Middle frontal gyrus (tissue), 1 donor: Measurements from ENCODE around the gene TCP10L.
"Not testable (repeated sequence)": the region's sequence is repeated elsewhere in the genome, so short reads cannot be mapped to it uniquely, and the experiment has no call there.

ENCODE experiments used
- DNase-seq: peaks from one replicate; pipeline ENCODE4 v3.0.0-alpha.2; 2015; ENCODE audit warnings: low spot score; ENCODE audit errors: extremely low spot score

The TCP10L gene

DNA sequence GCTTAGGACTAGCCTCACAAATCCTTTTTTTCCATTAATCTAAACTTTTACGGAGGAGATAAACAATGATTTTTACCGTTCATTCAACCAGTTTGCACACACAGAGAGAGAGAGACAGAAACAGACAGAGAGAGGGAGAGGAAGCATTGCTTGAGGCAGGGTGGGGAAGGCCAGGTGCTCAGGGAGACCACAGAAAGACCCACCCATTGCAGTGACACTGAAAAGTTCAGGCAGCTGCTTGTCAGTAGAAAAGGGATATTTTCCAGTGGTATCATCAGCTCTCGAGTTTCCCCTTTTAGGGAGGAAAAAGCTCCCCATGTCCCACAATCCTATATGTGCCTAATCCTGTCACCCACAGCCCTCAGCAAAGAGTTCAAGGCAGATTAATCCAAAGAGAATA, 27.2 kb downstream of the TCP10L start:
- no peak for DNase-seq

DNA sequence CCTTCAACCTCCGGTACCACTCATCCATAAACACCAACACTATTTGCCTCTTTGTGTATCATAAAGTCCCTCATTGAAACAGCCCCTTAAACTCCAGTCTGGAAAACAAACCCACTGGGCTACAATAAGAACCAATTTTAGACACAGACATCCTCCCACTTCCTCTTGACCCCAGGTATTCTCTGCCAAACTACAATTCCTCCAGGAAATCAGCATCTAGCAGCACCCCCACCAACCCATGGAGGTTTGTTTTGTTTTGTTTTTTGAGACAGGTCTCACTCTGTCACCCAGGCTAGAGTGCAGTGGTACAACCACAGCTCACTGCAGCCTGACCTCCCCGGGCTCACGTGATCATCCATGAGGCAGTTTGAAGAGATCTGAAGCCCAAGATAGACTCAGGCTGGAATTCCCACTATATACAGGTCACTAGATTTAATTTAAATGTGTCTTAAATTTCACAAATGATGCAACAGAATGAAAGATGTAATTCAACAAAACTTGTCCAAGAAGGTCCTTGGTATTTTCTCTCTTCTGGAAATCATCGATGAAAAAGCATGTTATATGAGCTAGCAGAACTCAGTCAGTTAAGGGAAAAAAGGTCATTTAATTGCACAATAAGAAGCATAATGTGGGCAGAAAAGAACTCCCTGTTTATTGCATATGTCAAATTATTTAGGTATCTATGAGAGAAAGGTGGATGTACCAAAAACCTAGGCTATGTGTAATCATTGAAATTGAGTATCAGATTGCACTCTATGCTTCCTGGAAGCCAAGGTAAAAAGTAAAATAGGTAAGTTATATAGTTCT, 30.3 kb downstream of the TCP10L start:
- no peak for DNase-seq

DNA sequence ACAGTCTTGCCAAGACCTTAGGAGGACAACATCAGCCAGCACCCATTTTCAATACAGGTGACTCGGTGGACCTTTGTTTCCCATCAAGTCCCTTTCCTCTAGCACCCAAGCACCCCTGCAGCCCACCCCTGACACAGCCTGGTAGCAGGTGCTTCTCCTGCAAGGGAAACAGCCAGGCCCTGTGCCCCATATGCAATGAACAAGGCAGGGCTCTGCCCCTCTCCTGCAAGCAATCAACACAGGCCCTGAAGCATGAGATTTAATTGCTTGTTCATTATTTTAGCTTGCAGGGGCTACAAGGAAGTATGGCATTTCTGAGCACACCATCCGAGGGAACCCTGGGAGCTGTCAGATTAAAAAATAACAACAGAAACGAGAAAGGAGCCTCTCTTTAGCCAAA, 35.4 kb downstream of the TCP10L start:
- DNase-seq = no peak

DNA sequence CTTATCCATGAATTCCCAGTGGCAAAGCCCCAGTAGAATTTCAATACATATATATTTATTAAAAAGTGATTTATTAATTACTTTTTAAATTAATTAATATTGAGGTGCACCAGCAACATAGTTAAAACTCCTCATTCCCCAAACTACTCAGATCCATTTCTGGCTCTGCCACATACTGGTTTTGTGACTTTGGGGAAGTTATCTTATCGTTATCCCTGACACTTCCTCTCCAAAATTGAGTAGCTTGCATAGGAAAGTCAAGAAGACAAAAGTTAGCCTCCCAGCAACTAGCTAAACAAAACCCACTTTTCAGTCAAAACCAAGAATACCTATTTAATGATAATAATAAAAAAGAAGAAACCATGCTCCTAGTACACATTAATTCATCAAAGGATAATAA, 35.9 kb downstream of the TCP10L start:
- DNase-seq = no peak

DNA sequence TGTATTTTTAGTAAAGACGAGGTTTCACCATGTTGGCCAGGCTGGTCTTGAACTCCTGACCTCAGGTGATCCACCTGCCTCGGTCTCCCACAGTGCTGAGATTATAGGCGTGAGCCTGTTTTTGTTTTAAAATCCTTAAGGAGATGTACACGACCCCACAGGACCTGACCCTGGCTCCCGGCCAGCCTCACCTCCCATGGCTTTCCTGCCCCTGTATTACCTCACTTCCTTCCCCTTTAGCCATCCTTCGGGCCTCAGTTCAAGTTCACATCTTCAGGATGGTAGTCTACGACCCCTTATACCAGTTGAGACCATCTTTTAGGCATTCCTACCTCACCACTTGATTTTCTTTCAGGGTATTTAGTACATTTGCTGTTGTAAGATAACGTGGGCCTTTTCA, 36.3 kb downstream of the TCP10L start:
- no peak for DNase-seq

DNA sequence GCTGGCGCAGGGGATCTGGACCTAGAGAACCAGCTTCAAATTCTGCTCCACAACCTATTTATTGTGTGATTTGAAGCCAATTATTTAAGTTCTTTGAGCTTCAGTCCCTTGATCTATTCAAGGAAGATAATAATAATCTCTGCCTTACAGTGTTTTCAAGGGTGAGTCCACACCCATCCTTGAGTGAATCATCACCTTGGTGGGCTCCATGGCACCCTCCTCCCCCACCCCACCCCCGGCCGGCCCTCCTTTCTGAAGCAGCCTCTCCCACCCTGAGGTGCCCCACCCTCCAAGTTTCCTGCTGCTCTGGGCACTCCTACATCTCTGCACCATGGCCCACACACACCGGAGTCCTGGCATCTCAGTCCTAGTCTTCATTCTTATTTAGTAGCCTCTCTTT, 38.3 kb downstream of the TCP10L start:
- no peak for DNase-seq

DNA sequence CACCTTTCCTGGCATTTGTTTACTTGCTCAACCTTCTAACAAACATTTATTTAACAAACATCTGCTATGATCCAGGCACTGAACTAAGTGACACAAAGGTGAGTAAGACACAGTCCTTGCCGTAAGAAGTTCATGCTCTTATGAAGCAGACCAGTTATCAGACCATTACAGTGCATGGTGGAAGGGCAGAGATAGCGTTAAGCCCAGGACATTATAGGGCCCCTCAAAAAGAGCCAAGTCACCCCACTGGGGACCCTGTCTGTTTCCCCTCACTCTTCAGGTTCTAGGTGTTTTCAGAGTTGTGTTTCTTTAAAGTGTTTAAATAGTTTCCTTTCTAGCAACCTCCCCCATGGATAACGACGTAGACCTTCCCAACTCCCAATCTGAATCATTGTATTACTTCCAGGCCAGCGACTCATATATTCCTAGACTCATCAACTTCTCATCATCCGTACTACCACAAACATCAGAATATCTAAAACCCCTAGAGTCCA, 39.3 kb downstream of the TCP10L start:
- DNase-seq = no peak

DNA sequence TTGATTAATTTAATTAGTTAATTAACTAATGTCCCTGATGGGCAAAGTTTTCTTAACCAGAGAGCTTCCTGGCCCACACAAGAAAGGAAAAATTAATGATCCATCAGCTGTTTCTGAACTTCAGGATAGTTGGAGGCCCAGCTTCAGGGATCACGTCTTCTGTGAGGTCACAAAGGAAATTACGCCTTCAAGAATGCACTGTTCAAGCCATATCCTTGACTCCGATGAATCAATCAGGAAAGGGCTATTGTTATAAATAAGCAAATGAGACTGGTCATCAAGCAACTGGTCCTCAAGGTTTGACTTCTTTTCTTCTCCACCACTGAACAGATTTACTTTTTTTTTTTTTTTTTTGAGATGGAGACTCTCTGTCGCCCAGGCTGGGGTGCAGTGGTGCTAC, 40.6 kb downstream of the TCP10L start:
- no peak for DNase-seq

DNA sequence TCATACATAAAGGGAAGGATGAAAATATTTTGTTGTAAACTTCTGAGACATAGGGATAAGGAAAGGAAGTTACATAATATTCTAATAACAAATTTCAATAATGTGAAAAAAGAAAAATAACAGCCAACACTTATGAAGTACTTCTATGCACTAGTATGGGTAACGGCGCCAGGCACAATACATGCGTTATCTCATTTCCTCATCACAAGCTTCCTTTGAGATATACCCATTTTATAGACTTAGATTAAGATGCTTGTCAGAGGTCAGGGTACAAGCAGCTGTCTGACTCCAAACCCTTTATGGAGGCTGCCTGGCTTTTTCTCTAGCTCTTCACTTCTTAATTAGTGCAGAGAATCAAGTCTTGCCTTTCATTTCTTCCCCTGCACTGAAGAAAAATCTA, 41.3 kb downstream of the TCP10L start:
- no peak for DNase-seq

DNA sequence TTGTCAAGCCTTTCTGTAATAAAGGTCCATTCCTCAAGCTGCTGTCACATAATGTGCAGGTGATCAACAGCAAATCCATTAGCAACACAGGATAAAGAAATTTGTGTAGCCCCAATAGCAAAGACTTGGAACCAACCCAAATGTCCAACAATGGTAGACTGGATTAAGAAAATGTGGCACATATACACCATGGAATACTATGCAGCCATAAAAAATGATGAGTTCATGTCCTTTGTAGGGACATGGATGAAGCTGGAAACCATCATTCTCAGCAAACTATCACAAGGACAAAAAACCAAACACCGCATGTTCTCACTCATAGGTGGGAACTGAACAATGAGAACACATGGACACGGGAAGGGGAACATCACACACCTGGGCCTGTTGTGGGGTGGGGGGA, 42.3 kb downstream of the TCP10L start:
- not testable (repeated sequence) for DNase-seq

DNA sequence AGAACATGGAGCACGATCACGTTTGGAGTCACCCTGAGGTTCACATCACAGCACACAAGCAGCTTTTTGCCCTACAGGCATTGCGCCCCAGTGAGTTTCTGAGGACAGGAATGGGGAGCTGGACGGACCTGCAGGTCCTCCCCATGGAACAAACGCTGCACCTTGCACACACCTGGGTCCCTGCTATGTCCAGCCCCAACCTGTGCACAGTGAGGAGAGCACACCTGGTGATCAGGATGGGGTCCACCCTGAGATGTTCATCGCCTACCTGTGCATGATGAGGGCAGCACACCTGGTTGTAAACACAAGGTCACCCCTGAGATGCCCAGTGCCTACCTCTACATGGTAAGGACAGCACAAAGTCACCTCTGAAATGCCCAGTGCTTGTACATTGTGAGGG, 45.9 kb downstream of the TCP10L start:
- no peak for DNase-seq

DNA sequence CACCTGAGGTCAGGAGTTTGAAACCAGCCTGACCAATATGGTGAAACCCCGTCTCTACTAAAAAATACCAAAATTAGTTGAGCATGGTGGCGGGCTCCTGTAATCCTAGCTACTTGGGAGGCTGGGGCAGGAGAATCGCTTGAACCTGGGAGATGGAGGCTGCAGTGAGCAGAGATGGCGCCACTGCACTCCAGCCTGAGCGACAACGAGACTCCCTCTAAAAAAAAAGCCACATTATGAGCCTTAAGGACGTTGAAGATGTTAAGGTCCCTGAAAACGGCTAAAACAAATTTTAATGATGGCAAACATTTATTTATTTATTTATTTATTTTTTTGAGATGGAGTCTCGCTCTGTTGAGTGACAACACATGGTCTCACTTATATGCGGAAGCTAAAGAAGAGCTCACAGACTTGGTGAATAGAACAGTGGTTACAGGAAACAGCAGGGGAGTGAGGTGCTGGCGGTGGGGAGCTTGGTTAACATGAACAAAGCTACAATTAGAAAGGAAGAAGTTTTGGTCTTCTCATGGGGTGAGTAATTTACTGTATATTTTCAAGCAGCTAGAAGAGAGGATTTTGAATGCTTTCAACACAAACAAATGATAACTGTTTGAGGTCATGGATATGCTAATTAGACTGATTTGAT, 47.1 kb downstream of the TCP10L start:
- no peak for DNase-seq

DNA sequence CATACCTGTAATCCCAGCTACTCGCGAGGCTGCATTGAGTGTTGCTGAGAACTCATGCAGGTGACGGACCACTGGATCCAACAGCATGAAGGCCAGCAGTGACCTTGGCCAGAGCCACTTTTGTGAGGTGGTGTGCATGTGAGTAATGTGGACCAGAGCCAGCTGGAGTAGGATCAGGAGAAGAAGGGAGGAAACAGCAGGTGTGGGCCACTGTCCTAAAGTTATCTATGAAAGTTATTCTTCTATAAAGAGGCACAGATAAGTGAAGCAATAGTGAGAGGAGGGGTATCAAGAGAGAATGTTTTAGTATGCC, 47.8 kb downstream of the TCP10L start:
- no peak for DNase-seq

DNA sequence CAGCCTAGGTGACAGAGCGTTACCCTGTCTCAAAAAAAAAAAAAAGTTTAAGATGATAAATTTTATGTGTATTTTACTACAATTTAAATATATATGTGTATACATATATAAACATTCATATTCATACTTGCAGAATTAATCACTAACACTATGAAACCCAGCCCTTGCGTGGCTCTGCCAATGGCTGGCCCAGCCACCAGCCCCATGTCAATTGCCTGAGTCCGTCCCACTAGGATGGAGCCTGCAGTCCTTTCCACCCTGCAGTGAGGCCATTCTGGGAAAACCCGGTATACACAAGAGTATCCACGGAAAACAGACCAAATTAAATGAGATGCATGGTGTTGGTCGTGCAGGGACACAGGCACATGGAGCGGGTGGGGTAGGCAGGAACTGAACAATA, 49.7 kb downstream of the TCP10L start:
- no peak for DNase-seq

DNA sequence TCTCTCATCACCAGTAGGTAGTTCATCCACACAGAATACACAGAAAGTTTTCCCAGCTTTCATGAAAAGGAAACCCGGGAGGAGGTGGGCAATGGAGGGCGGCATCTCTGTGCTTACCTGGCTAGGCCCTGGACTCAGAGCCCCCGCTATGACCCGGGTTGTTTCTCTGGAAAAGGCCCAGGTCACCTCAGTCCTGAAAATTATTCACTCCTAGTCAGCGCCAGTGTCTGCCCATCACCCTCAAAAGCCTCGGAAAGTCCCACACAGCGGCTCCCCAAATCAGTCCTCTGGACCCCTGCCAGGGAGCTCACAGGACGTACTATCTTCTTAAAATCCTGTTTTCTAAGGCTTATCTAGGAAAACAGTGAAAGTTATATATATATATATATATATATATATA, 51.2 kb downstream of the TCP10L start:
- DNase-seq = no peak

DNA sequence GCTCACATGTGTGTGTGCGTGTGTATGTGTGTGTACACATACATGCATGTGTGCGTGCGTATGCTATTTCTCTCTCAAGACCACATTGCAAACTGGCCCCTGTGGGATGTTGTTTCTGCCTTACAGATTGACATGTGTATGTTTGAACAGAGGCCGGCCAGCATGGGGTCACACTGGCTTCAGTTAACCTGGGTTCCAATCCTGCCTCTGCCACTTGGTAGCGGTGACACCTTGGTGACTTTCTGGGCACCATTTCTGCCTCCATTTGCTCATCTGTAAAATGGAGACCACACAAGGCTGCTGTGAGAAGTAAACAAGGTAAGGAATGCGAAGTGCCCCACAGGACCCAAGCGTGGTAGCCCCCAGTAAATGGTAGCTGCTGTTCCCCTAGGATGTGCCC, 51.7 kb downstream of the TCP10L start:
- DNase-seq = no peak

DNA sequence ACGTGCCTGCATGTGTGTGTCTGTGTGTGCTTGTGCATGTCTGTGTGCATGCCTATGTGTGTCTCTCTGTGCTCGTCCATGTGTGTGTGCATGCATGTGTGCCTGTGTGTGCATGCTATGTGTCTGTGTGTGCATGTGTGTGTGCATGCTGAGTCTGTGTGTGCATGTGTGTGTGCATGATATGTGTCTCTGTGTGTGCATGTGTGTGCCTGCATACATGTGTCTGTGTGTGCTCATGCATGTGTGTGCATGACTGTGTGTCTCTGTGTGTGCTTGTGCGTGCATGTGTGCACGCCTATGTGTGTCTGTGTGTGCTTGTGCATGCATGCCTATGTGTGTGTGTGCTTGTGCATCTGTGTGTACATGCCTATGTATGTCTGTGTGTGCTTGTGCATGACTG, 52.3 kb downstream of the TCP10L start:
- no peak for DNase-seq

DNA sequence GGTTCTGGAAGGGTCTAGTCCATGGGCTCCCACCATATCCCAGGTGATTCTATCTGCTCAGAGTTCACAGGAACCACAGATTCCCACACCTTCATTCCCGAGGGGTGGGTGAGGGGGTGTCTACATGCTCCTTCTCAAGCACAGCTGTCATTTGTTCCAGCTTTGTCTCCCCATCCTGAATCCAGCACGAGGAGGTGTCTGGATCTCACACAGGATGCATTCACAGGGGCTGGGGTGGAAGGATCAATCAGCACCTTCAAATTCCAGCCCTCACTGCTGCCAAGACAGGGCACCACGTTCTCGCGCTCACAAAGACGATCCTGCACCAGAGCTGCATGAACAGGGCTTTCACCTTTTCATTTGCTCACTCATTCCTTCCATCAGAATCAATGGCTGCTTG, 52.7 kb downstream of the TCP10L start:
- no peak for DNase-seq

DNA sequence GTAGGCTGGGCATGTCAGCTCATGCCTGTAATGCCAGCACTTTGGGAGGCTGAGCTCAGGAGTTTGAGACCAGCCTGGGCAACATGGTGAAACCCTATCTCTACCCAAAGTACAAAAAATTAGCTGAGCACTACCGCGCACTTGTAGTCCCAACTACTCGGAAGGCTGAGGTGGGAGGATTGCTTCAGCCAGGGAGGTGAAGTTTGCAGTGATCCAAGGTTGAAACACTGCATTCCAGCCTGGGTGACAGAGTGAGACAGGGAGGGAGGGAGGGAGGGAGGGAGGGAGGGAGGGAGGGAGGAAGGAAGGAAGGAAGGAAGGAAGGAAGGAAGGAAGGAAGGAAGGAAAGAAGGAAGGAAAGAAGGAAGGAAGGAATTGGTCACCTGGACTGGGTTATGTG, 53.8 kb downstream of the TCP10L start:
- not testable (repeated sequence) for DNase-seq

DNA sequence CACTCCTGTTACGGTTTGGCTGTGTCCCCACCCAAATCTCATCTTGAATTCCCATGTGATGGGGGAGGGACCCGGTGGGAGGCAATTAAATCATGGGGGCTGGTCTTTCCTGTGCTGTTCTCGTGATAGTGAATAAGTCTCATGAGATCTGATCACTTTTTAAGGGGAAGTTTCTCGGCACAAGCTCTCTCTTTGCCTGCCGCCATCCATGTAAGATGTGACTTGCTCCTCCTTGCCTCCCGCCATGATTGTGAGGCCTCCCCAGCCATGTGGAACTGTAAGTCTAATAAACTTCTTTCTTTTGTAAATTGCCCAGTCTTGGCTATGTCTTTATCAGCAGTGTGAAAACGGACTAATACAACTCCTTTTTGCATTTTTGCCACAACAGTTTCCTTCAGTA, 54.5 kb downstream of the TCP10L start:
- not testable (repeated sequence) for DNase-seq

DNA sequence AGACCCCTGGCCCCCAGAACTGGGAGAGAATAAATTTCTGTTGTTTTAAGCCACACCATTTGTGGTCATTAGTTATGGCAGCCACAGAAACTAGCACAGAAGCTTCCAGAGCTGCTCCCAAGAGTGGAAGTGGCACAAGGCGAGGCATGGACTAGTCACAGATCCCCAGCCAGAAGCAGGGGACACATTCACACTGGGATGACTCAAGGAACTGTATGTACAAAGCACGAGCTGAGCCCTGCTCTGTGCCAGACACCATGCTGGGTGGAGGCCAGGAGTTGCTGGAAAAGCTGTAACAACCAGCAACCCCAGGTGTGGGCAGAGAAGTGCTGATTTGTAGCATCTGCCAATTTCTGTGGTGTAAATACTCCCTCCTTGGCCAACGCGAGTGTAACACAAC, 55.6 kb downstream of the TCP10L start:
- no peak for DNase-seq

DNA sequence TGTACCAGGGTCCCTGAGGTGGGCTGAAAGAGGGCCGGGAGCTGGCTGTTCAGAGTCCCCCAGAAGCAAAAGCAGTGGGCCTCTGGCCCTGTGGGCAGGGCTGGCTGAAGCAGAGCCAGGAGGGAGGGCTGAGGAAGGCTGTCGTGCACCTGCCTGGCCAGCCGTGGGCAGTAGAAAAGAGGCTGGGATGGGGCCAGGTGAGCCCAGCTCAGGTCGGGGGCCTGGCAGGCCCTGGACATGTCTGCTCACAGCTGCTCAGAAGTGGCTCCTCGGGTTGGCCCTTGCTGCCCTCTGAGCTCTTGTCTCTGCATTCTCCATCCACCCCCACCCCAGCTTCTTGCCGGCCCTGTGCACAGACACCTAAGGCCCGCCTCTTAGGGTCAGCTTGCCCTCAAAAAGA, 60.0 kb downstream of the TCP10L start:
- no peak for DNase-seq
